Heart right ventricle (tissue), 16 donors: Measurements from ENCODE around the gene NOP9. TPM values are rescaled to one million over a fixed set of nuclear protein-coding genes. Genes with fewer than 3 reads are reported as not detected.
A peak's percentile ranks its signal among the peaks of the same experiment; 100 is the strongest.

ENCODE experiments used
- ATAC-seq, 8 donors: fragments of 200-7000 bp; cut with Tn5 transposase; one replicate each; pipeline ENCODE4 v1.9.1; 2020; ENCODE audit warnings: mild to moderate bottlenecking in 8 of 8, moderate library complexity in 8 of 8, moderate number of reproducible peaks in 1 of 8
- DNase-seq, 2 donors: peaks; one replicate each; pipeline ENCODE4 v3.0.0-alpha.2; 2020
- H3K27ac ChIP-seq, 10 donors: fragments of 200-600 bp; sonication (generic) in 2 of 10; one replicate each; pipeline versions ENCODE4 v1.5.0 to v1.8.0; 2020 to 2022; ENCODE audit warnings: mild to moderate bottlenecking in 3 of 10
- H3K27me3 ChIP-seq, 7 donors: fragments of 200-600 bp; one replicate each; pipeline ENCODE4 v1.8.0; 2021 to 2022; ENCODE audit warnings: mild to moderate bottlenecking in 2 of 7
- H3K36me3 ChIP-seq, 9 donors: fragments of 200-600 bp; sonication (generic) in 1 of 9; one replicate each; pipeline versions ENCODE4 v1.5.0 to v1.8.0; 2020 to 2022; ENCODE audit warnings: mild to moderate bottlenecking in 2 of 9
- H3K4me1 ChIP-seq, 9 donors: fragments of 200-600 bp; sonication (generic) in 1 of 9; one replicate each; pipeline versions ENCODE4 v1.5.0 to v1.8.0; 2020 to 2022; ENCODE audit warnings: mild to moderate bottlenecking in 4 of 9
- H3K4me3 ChIP-seq, 10 donors: fragments of 200-600 bp; sonication (generic) in 2 of 10; one replicate each; pipeline versions ENCODE4 v1.5.0 to v1.8.0; 2020 to 2022; ENCODE audit warnings: mild to moderate bottlenecking in 7 of 10, moderate library complexity in 2 of 10
- H3K9me3 ChIP-seq, 11 donors: fragments of 200-600 bp in 10 of 11; sonication (generic) in 2 of 11; one replicate each; pipeline versions ENCODE4 v1.5.0 to v1.8.0; 2013 to 2022; ENCODE audit warnings: mild to moderate bottlenecking in 2 of 11, control low read depth in 1 of 11, moderate library complexity in 1 of 11
- WGBS, 2 donors: extraction: QIAGEN DNeasy Blood & Tissue Kit; methylation state at CpG; one replicate each; pipeline ENCODE4 v1.1.7; 2013; ENCODE audit warnings: inconsistent platforms in 1 of 2; 5-methylcytosine and 5-hydroxymethylcytosine counted together
- intact Hi-C, 10 donors: fragments of 100-400 bp; cut with DNase I; formaldehyde crosslinking; loops; one replicate each; pipeline versions ENCODE4 v1.11.1 to v1.14.2; 2022
- polyA plus RNA-seq, 2 donors: library from polyadenylated mRNA; stranded (reverse); fragments of 200-250 nt; gene quantifications; one replicate each; pipeline ENCODE4 v1.2.3, GENCODE V29; 2013
- total RNA-seq, 10 donors: library from RNA; stranded (reverse); fragmentation: NEBNext Ultra II Directional in 3 of 10; extraction: Animal tissue kit (Norgen Biotek cat#: 25700) in 3 of 10; gene quantifications; one replicate each; pipeline versions ENCODE4 v1.2.1 to v1.2.4, GENCODE V29; 2021 to 2023
- TF ChIP-seq, protein P1 (sequence below), 9 donors: fragments of 200-600 bp; sonication (generic) in 2 of 9; IDR thresholded peaks; one replicate each; pipeline versions ENCODE4 v1.5.0 to v1.8.0; 2021 to 2022; ENCODE audit warnings: antibody characterized with exemption in 9 of 9, mild to moderate bottlenecking in 5 of 9, moderate library complexity in 1 of 9
- donor health status: Arrhythmogenic right ventricular cardiomyopathy.
- donor health status: ischemic (EF 13 %, LVEDD 7.1; RV severe dilation, severe dysfunction).
- donor health status: healthy with polysubstance abuse.
- donor health status: DM: no; HTN: yes; CAD: no.
- donor health status: DM: no; HTN: no; CAD: no.
- donor health status: ischemic (EF 25% LVEDD 6.9; RV normal size, moderate dysfunction).
- donor health status: ischemic (EF 25% LVEDD 5.7; RV mildly dilated, moderate dysfunction).
- donor health status: healthy.
- donor health status: DM: yes; HTN: yes; CAD: no.
- donor health status: Ischemic cardiomyopathy.
- donor health status: ischemic (EF 35%, LVEDD 5.7; RV mildly dilated, moderate dysfunction).
- donor health status: nonischemic (EF 11% LVEDD 7.7; RV severe dilation, severe dysfunction).
- donor health status: DM: yes; HTN: yes; CAD: no.
- donor health status: PGD.
- donor health status: ischemic (EF 29% LVEDD 5.4; RV normal size, mild dysfunction).
- donor health status: nonischemic (EF 23%, LVEDD 6.1; RV moderate dilation, normal function).

NOP9 gene
- total and polyA plus RNA-seq, 12 donors, result 10.7 to 31.9 (median 26.4) TPM

DNA sequence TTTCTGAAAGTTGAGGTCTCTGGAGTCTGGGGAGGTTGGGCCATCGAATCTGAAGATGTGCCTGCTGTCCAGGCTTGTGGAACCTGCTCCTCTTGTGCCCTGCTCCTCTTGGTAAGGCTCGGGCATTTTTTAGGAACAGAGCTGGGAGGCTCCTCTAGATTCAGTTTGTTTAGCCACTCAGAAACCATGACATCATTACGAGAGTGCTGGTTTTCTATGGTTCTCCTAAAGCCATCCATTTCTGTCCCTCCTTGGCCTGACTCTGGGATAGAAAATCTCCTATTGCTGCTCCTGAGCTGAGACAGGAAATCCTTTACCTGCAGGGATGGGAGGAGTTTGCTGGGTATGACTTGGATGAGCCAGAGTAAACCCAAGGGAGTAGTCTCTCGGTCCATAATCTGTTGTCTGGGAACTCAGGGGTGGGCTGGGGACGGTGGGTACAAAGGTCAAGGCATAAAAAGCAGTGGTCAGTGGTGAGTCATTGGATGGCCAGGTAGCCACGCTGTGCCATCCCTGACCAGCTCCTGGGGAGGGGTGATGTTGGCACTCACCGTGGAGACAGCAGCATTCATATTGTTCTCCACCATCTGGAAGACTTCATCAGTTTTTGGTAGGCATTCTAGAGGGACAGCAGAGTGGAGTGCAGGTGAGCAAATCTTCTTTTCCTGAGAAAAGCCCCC is 37.6 kb downstream of the NOP9 start:
- intact Hi-C loops, result no loop called here
- Histone ChIP-seq H3K27me3 (peaks cover 0 to 59% (median 26%) of the 10 kb centered on the region in 7 donors), H3K36me3 (peaks cover 0 to 30% (median 0%) of the 10 kb centered on the region in 9 donors), H3K4me3 (no peak overlapping the region), H3K27ac (no peak overlapping the region), H3K4me1 (peaks cover 12 to 70% (median 47%) of the 10 kb centered on the region in 9 donors), H3K9me3 (no peaks in the 10 kb centered on the region)
- ATAC-seq (no peak), DNase-seq (no peak)
- WGBS, 2 donors, result 91 to 93% methylated on average over 7 of the region's 7 CpGs
- TF ChIP-seq, protein P1, sequence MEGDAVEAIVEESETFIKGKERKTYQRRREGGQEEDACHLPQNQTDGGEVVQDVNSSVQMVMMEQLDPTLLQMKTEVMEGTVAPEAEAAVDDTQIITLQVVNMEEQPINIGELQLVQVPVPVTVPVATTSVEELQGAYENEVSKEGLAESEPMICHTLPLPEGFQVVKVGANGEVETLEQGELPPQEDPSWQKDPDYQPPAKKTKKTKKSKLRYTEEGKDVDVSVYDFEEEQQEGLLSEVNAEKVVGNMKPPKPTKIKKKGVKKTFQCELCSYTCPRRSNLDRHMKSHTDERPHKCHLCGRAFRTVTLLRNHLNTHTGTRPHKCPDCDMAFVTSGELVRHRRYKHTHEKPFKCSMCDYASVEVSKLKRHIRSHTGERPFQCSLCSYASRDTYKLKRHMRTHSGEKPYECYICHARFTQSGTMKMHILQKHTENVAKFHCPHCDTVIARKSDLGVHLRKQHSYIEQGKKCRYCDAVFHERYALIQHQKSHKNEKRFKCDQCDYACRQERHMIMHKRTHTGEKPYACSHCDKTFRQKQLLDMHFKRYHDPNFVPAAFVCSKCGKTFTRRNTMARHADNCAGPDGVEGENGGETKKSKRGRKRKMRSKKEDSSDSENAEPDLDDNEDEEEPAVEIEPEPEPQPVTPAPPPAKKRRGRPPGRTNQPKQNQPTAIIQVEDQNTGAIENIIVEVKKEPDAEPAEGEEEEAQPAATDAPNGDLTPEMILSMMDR (IDR thresholded peaks at IDR 0.05), result no peak

DNA sequence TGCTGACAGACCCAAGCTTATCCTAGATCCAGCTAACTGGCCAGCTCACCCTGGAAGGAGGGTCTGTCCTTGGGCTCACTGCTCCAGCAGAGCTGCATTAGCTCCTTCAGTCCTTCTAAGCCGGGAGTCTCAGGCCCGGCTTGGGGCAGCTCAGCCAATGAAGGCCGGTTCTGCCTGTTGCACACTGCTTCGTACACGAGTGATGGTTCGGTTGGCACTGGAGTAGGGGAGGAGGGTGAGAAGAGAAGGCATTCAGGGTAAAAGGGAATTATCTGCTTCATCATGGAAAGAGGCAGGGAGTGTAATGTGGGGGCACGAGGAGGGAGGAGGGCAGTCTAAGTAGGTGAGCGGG is 38.1 kb downstream of the NOP9 start:
- Histone ChIP-seq H3K36me3 (peaks cover 0 to 26% (median 0%) of the 10 kb centered on the region in 9 donors), H3K27me3 (peaks cover 0 to 56% (median 26%) of the 10 kb centered on the region in 7 donors), H3K4me1 (peaks cover 8 to 65% (median 42%) of the 10 kb centered on the region in 9 donors)

DNA sequence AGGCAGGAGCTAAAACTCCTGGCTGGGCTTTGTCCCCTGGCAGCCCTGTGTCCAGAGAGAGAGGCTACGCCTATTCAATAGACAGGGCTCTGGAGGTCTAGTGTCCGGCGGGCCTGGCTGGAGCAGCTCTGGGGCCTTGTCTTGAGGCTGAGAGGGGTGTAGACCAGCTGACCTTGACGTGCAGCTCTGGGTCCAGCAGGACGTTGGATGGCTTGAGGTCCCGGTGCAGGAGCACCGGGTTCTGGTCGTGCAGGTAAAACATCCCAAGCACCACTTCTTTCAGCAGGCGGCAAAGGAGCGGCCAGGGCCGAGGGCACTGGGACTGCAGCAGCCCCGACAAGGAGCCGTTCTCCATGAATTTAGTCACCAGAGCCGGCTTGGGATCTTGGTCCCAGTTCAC is 39.2 kb downstream of the NOP9 start:
- ATAC-seq (no peak), DNase-seq (no peak)
- no peaks in the 10 kb centered on the region for H3K9me3 ChIP-seq
- H3K36me3 ChIP-seq, result peaks cover 0 to 26% (median 0%) of the 10 kb centered on the region in 9 donors
- H3K27ac ChIP-seq, result peak overlapping the region in 7 of 10 donors; percentile 13 to 91 (median 66)
- H3K4me1 ChIP-seq, result peaks cover 8 to 54% (median 35%) of the 10 kb centered on the region in 9 donors
- TF ChIP-seq, protein P1 (IDR thresholded peaks at IDR 0.05), result no peak
- H3K4me3 ChIP-seq, result peak overlapping the region; percentile 16 to 67 (median 54)
- H3K27me3 ChIP-seq, result peaks cover 0 to 48% (median 26%) of the 10 kb centered on the region in 7 donors
- 68 to 75% methylated on average over 14 of the region's 14 CpGs for WGBS, 2 donors
- intact Hi-C loops, result no loop called here

More for the DNA sequence above, 38.1 kb downstream of the NOP9 start:
- TF ChIP-seq, protein P1 (IDR thresholded peaks at IDR 0.05), result no peak
- no peak for ATAC-seq
- Histone ChIP-seq H3K4me3 (no peak overlapping the region), H3K27ac (no peak overlapping the region), H3K9me3 (no peaks in the 10 kb centered on the region)
- 92 to 96% methylated on average over 8 of the region's 8 CpGs for WGBS, 2 donors
- intact Hi-C loops, result no loop called here
- DNase-seq, result no peak

DNA sequence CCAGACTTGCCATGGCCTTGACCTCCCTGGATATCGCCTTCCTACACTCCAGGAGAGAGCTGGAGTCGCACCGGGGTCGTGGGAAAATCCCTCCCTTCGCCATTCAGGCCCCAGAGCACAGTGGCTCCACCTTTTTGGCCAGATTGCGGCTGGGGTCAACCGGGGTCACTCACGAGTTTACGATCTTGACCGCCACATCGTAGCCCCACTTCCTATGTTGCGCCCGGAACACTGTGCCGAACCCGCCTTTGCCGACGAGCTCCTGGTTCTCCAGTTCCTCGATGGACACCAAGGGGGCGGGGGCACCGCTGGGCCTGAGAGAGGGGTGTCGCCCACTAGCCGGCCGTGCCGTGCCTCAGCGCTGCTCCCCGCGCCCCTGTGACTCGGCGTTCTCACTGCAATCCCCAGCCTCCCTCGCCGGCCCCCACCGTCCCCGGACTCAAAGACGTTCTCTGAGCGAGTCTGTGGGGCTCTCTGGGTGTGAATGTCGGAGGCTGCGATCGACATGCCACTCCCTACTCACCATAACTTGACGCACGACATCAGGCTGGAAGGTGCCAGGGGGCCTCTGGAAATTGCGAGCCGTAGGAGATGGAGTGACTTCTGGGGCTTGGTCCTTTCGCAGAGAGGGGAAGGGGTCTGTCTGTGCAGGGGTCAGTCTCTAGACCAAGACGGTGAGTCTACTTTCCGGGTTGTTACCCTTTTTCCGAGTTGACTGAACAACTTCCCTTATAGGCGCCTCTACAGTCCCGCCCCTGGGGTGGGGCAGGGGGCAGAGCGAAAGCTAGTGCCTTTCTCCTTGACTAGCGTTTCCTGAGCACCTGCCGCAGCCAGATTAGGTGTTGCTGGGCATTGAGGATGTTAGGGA is 39.9 kb downstream of the NOP9 start, which contains the start of gene RIPK3:
TSS of gene RIPK3 (minus strand) at position 708 of the 868 bp plus-strand sequence. CDS start at position 543, 165 bp downstream.
- Histone ChIP-seq H3K27ac (peak within 1 kb of the TSS in 9 of 10 donors; percentile 13 to 91 (median 64)), H3K27me3 (peaks cover 0 to 42% (median 20%) of the 10 kb centered on the region in 7 donors), H3K36me3 (peaks cover 0 to 26% (median 0%) of the 10 kb centered on the region in 9 donors), H3K4me3 (peak within 1 kb of the TSS; percentile 16 to 67 (median 54)), H3K9me3 (no peaks in the 10 kb centered on the region), H3K4me1 (peaks cover 6 to 48% (median 29%) of the 10 kb centered on the region in 9 donors)
- intact Hi-C loops, result no loop called here
- TF ChIP-seq, protein P1 (IDR thresholded peaks at IDR 0.05), result no peak
- ATAC-seq (peak; percentile 20 to 65 (median 54)), DNase-seq (peak; percentile 52 to 56)
- 14 to 16% methylated on average over 51 of the region's 51 CpGs for WGBS, 2 donors
